RKO (cell line): ENCODE data around the gene GALNT17.

Source experiments
- DNase-seq: peaks from one replicate; pipeline ENCODE4 v3.0.0-alpha.2; 2016; ENCODE audit warnings: low spot score

GALNT17 gene

DNA sequence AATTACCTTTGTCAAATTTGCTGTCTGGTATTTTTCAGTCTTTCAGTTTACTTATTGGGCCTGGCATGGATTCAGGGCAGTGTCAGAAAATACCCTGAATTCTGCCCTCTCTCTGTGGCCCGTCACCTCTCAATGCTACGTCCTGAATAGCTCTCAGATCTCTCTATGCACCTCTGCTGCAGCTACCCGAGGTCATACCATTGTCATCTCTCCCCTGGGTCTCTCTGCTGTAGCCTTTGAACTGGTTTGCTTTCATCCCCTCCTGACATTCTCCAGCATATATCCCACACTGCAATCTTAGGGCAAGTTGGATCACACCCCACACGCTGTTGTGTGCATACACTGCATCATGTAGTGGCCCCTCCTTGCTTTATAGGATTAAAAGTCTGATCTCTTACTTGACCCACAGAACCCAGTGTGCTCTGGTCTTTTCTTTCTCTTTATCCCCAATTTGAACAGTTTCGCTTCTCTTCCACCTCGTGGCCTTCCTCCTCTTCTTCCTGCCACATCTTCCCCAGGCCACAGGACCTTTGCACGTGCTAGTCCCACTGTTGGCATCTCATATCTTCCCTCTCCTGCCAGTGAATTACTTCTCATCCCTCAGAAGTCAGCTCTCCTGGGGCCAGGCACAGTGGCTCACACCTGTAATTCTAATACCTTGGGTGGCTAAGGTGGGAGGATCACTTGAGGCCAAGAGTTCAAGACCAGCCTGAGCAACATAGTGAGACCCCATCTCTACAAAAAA is 372.9 kb downstream of the GALNT17 start:
- DNase-seq = no peak

DNA sequence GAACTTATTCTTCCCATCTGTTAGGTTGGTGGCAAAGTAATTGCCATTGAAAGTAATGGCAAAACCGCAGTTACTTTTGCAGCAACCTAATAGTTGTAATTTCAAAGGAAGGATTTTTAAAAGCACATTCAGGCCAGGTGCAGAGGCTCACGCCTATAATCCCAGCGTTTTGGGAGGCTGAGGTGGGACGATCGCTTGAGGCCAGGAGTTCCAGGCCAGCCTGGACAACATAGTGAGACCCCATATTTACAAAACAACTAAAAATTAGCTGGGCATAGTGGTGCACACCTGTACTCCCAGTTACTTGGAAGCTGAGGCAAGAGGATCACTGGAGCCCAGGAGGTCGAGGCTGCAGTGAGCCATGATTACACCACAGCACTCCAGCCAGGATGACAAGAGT is 374.9 kb downstream of the GALNT17 start:
- DNase-seq = no peak

GRCh38 chr7:71507680-71508602 is 376.0 kb downstream of the GALNT17 start:
- no peak for DNase-seq

DNA sequence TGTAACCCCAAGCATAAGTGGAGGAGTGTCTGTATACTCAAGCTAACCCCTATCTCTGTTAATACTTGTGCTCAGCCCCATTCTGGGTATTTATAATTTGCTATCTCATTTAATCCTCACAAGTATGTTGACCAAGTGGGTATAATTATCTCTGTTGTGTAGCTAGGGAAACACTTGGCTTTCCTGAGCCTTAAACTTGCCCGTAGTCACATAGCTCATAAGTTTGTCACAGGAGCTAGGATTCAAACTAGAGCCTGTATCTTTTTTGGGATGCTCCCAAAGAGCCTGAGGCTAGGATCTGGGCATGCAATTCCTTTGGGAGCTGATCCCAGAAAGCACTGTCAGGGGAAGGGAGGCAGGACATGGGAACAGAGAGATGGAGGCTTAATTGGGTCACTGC is 377.4 kb downstream of the GALNT17 start:
- no peak for DNase-seq

DNA sequence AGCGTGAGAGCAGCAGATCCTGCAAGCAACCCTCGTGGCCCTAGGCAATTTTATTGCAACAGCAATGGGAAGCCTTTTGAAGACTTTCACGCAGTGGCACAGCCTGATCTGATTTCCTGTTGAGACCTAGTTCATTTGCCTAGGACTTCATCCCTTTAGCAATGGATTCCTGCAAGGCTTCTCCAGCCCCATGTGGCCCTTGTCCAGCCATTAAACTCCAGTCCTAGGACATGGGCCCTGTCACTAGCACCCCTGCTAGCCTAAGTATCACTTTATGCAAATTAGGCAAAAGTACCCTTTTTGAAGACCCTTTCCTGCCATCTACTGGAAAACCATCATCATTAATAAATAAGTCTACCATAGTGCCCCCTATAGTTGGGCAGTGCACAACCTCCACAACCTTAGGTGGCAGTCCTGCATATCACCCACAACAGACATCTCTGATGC is 379.4 kb downstream of the GALNT17 start:
- no peak for DNase-seq

DNA sequence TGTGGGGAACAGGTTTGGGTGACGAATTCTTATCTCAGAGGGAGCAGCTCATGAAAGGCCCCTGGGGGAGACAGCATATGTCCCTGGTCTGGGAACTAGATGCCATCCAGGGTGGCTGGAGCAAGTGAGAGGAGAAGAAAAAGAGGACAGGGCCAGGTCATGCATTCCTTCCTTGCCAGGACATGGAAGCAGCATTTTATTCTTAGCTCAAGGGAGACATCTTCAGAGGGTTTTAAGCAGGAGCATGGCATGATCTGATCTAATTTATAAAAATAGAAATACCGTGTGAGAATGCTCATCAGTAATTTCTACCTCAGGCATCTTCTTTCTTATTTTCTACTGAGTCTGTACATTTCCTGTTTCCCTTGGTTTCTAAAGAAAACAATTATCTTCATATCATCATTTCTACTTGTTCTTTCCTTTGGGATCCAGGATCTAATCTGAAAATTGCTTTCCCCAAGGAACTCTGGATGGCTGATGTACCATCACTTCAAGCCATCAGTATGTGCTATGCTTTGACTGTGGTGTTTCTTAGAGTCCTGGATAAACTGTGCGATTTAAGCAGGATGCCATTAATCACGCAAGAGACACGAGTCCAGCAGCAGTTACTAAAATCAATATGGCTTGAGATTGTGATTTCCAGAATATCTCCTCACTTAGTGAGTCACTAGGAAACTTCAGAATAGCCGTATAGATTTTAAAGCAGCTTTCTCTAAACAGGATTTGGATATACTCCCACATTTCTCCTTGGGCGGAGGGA is 386.2 kb downstream of the GALNT17 start:
- DNase-seq = no peak

- DNase-seq = no peak
Measured at GRCh38 chr7:71518880-71519279, 386.9 kb downstream of the GALNT17 start.

GRCh38 chr7:71521506-71521905 is 389.6 kb downstream of the GALNT17 start:
- no peak for DNase-seq

DNA sequence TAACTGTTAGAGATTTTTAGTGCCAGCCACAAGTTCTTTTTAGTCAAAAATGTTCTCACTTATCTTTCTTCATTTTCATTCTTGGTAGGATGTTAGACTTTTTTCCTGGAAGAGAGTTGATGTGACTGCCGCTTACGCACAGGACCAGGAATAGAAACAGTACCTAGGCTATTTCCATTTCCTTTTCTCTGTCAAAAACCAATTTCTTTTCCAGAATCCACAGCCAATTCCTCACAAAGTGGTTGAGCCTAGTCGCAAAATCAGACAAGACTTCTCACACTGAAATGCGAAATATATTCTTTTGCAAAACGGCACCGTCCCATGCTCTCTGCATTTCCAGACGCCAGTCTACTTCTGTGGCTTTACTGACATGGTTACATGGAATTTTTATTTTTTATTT is 394.2 kb downstream of the GALNT17 start:
- no peak for DNase-seq

- no peak for DNase-seq
Measured at GRCh38 chr7:71527213-71527612, 395.3 kb downstream of the GALNT17 start.

DNA sequence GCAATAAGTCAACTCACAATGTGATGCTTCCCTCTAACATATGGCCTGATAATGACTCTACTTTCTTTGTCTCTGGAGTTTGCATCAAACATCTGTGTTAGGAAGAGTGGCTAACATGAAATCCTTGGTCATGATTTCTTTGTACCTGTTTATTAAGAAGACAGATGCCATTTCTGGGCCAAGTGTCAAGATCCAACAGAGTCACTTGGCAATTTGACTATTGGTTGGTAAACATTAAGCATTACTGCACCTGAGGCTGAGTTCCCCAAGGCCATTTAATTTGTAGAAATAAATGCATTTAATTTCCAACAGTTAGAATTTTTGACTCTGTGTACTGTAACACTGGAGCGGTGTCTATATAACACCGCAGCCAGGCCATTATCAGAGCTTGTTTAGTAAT is 403.7 kb downstream of the GALNT17 start:
- no peak for DNase-seq

- no peak for DNase-seq
Measured at GRCh38 chr7:71538210-71538609, 406.3 kb downstream of the GALNT17 start.

GRCh38 chr7:71539615-71540014 is 407.7 kb downstream of the GALNT17 start:
- no peak for DNase-seq

DNA sequence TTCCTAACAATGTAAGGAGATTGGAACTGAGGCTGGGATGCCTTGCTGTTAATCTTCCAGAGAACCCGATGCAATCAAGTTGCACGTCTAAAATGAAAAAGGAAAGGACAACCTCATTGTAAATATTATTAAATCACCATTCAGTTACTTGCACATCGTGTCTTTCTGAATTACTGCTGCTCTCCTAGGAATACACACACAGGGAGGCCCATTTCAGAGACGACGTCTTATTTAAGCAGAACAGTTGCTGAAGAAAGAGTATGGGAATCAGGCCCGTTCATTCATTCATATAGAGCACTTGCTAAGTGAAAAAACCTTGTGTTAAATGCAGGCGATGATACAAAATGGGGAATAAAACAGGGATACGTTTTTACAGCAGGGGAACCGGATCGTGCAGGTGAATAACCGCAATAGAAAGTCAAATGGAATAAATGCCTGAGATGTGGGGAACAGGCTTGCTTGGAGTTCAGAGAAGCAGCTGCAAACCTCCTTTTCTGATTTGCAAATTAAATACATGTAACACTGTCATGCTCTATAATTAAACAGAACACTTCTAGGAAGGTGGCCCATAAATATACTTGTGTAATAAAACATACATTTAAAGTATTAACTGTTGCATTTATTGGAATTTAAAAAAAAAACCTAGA is 409.9 kb downstream of the GALNT17 start:
- DNase-seq = no peak

DNA sequence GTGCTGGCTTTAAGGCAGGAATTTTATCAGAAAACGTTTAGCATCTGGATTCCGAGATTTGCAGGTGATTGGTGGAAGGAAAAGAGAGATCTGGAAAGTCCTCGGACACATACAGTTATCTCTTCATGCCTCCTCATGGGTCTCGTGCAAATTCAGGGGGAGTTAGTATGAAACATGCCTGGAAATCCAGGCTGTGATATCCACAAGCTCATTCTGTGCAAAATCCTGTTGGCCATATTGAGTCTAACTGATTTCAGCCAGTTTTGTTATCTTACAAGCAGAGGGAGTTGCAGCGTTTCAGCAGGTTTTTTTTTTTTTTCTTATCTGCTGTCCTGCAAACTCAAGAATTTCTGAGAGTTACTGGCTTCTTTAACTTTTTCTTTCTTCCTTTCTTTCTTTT is 411.5 kb downstream of the GALNT17 start:
- no peak for DNase-seq

GRCh38 chr7:71544816-71545215 is 412.9 kb downstream of the GALNT17 start:
- no peak for DNase-seq

- no peak for DNase-seq
Measured at GRCh38 chr7:71547426-71547825, 415.5 kb downstream of the GALNT17 start.

DNA sequence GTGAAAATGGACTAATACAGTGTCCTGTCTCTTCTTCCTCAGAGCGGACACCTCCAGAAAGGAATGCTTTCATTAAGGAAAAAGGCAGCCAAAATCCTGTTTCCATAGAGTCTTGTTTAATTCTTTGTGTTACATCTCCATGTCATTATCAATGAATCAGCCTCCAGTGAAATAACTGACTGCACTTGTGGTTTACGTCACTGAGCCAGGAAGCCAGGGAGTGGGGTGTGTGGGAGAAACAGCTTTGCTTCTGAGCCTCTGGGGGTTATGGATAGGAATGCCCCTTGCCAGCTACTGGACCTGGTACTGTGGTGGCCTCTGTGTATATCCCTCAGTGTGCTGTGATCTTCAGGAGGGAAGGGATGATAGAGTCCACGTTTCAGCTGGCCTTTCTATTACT is 416.8 kb downstream of the GALNT17 start:
- no peak for DNase-seq

GRCh38 chr7:71553306-71553705 is 421.4 kb downstream of the GALNT17 start:
- DNase-seq = no peak

DNA sequence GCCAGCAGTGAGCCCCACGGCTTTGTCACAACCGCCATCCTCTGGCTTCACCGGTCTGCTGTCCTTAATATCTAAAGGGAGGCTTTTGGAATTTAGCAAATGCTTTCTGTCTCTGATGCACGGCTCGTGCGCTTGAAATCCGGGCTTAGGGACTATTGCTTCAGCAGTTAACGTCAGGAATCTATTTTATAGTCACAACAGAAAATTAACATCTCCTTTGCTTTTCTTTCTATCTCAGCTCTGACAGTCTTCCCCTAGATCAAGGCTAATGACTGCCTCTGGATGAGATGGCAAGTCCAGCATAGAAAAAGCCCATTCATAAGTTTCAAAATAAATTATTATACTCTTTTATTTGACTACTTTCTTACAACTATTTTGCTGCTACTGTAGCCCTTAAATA is 423.8 kb downstream of the GALNT17 start:
- DNase-seq = no peak

GRCh38 chr7:71558806-71559613 is 427.1 kb downstream of the GALNT17 start:
- DNase-seq = no peak
